ENCODE results near the gene ATP6V1F.

Gene ATP6V1F

GRCh38 chr7:128862571-128863432 is at the start of gene ATP6V1F:
Gene ATP6V1F, plus strand, starts transcription at chr7:128862856. Its CDS starts 49 bp downstream, at chr7:128862905.
- peak; percentile 98 to 99 (median 99) for DNase-seq (ENCODE audit: low read depth in 3 of 3)

GRCh38 chr7:128814499-128814898 is 48.2 kb upstream of the ATP6V1F start:
- DNase-seq (ENCODE audit: low read depth in 3 of 3), result no peak

GRCh38 chr7:128815289-128815942 is 47.2 kb upstream of the ATP6V1F start:
- no peak for DNase-seq (ENCODE audit: low read depth in 3 of 3)

- DNase-seq (ENCODE audit: low read depth in 3 of 3), result no peak
These were observed 44.0 kb upstream of the ATP6V1F start for GRCh38 chr7:128818694-128819093.

- DNase-seq (ENCODE audit: low read depth in 3 of 3), result no peak
These were observed 40.9 kb upstream of the ATP6V1F start for GRCh38 chr7:128821724-128822123.

GRCh38 chr7:128826512-128826911 is 36.1 kb upstream of the ATP6V1F start:
- no peak for DNase-seq (ENCODE audit: low read depth in 3 of 3)

- no peak for DNase-seq (ENCODE audit: low read depth in 3 of 3)
These were observed 35.8 kb upstream of the ATP6V1F start for GRCh38 chr7:128826916-128827247.

- no peak for DNase-seq (ENCODE audit: low read depth in 3 of 3)
These were observed 35.3 kb upstream of the ATP6V1F start for GRCh38 chr7:128827248-128827958.

- DNase-seq (ENCODE audit: low read depth in 3 of 3), result no peak
These were observed 34.5 kb upstream of the ATP6V1F start for GRCh38 chr7:128827971-128828711.

- DNase-seq (ENCODE audit: low read depth in 3 of 3), result no peak
These were observed 33.1 kb upstream of the ATP6V1F start for GRCh38 chr7:128829391-128830166.

GRCh38 chr7:128830231-128831177 is 32.2 kb upstream of the ATP6V1F start, which contains the start of gene FLNC:
Gene FLNC, plus strand, starts transcription at chr7:128830406. Its CDS starts 232 bp downstream, at chr7:128830638.
- peak in 2 of 3 experiments; percentile 6 to 42 for DNase-seq (ENCODE audit: low read depth in 3 of 3)

- no peak for DNase-seq (ENCODE audit: low read depth in 3 of 3)
These were observed 31.3 kb upstream of the ATP6V1F start for GRCh38 chr7:128831178-128831993.

- no peak for DNase-seq (ENCODE audit: low read depth in 3 of 3)
These were observed 30.4 kb upstream of the ATP6V1F start for GRCh38 chr7:128831994-128832879.

- DNase-seq (ENCODE audit: low read depth in 3 of 3), result no peak
These were observed 29.8 kb upstream of the ATP6V1F start for GRCh38 chr7:128832880-128833147.

- DNase-seq (ENCODE audit: low read depth in 3 of 3), result no peak
These were observed 29.3 kb upstream of the ATP6V1F start for GRCh38 chr7:128833148-128833945.

GRCh38 chr7:128833946-128834325 is 28.7 kb upstream of the ATP6V1F start:
- DNase-seq (ENCODE audit: low read depth in 3 of 3), result no peak

GRCh38 chr7:128835231-128835751 is 27.4 kb upstream of the ATP6V1F start:
- no peak for DNase-seq (ENCODE audit: low read depth in 3 of 3)

Measured in stimulated activated CD4-positive, alpha-beta T cell treated with anti-CD3 and anti-CD28 coated beads, TNF-alpha, amount 100 ng/mL, for 24 hours (primary cell).